ENCODE data around the gene PLPP4. TPM values are rescaled to one million over a fixed set of nuclear protein-coding genes. Genes with fewer than 3 reads are reported as not detected.

The PLPP4 gene
- total and polyA plus RNA-seq, 2 experiments from 2014 or later: 0.74 to 1.0 TPM

- Histone ChIP-seq H3K4me1 (ENCODE audit: low read depth) (no peaks in the 10 kb centered on the region), H3K9me3 (ENCODE audit: low read depth) (no peaks in the 10 kb centered on the region), H3K27me3 (no peaks in the 10 kb centered on the region), H3K4me3 (no peak overlapping the region), H3K27ac (no peak overlapping the region), H3K36me3 (no peaks in the 10 kb centered on the region)
- DNase-seq (ENCODE audit: low read depth in 1 of 2, low spot score in 1 of 2): no peak
- TF ChIP-seq CTCF (IDR thresholded peaks at IDR 0.05; ENCODE audit: low read depth, low read length): no peak
These were observed 157.7 kb downstream of the PLPP4 start for GRCh38 chr10:120614680-120615079.

- TF ChIP-seq CTCF (IDR thresholded peaks at IDR 0.05; ENCODE audit: low read depth, low read length): no peak
- Histone ChIP-seq H3K4me1 (ENCODE audit: low read depth) (no peaks in the 10 kb centered on the region), H3K9me3 (ENCODE audit: low read depth) (no peaks in the 10 kb centered on the region), H3K4me3 (no peak overlapping the region), H3K27me3 (no peaks in the 10 kb centered on the region), H3K27ac (no peak overlapping the region), H3K36me3 (no peaks in the 10 kb centered on the region)
- DNase-seq (ENCODE audit: low read depth in 1 of 2, low spot score in 1 of 2): no peak
These were observed 159.4 kb downstream of the PLPP4 start for GRCh38 chr10:120616311-120616911.

- no peak overlapping the region for H3K4me3 ChIP-seq
- no peaks in the 10 kb centered on the region for H3K27me3 ChIP-seq
- DNase-seq (ENCODE audit: low read depth in 1 of 2, low spot score in 1 of 2): no peak
- H3K4me1 ChIP-seq (ENCODE audit: low read depth): no peaks in the 10 kb centered on the region
- H3K9me3 ChIP-seq (ENCODE audit: low read depth): no peaks in the 10 kb centered on the region
- H3K36me3 ChIP-seq: no peaks in the 10 kb centered on the region
- no peak for TF ChIP-seq CTCF (IDR thresholded peaks at IDR 0.05; ENCODE audit: low read depth, low read length)
- H3K27ac ChIP-seq: no peak overlapping the region
These were observed 171.2 kb downstream of the PLPP4 start for GRCh38 chr10:120628197-120628596.

- Histone ChIP-seq H3K4me1 (ENCODE audit: low read depth) (no peaks in the 10 kb centered on the region), H3K36me3 (no peaks in the 10 kb centered on the region), H3K27me3 (no peaks in the 10 kb centered on the region), H3K27ac (no peak overlapping the region), H3K9me3 (ENCODE audit: low read depth) (no peaks in the 10 kb centered on the region), H3K4me3 (no peak overlapping the region)
- no peak for DNase-seq (ENCODE audit: low read depth in 1 of 2, low spot score in 1 of 2)
- no peak for TF ChIP-seq CTCF (IDR thresholded peaks at IDR 0.05; ENCODE audit: low read depth, low read length)
These were observed 173.2 kb downstream of the PLPP4 start for GRCh38 chr10:120630266-120630665.

- Histone ChIP-seq H3K36me3 (no peaks in the 10 kb centered on the region), H3K27me3 (no peaks in the 10 kb centered on the region), H3K27ac (no peak overlapping the region), H3K4me3 (no peak overlapping the region), H3K9me3 (ENCODE audit: low read depth) (no peaks in the 10 kb centered on the region), H3K4me1 (ENCODE audit: low read depth) (no peaks in the 10 kb centered on the region)
- TF ChIP-seq CTCF (IDR thresholded peaks at IDR 0.05; ENCODE audit: low read depth, low read length): no peak
- no peak for DNase-seq (ENCODE audit: low read depth in 1 of 2, low spot score in 1 of 2)
These were observed 175.0 kb downstream of the PLPP4 start for GRCh38 chr10:120632047-120632446.

Data from cardiac muscle cell (in vitro differentiated cells and primary cell).